ENCODE results near the gene CDHR4.
"Not testable (repeated sequence)": the region's sequence is repeated elsewhere in the genome, so short reads cannot be mapped to it uniquely, and the experiment has no call there.

Gene CDHR4

GRCh38 chr3:49785565-49786356, 13.9 kb downstream of the CDHR4 start:
- peak; percentile 53 for DNase-seq (ENCODE audit: low spot score)

GRCh38 chr3:49782277-49782676, 17.4 kb downstream of the CDHR4 start:
- DNase-seq (ENCODE audit: low spot score): not testable (repeated sequence)

More at GRCh38 chr3:49785565-49786356, 13.9 kb downstream of the CDHR4 start:
- TF ChIP-seq CTCF (IDR thresholded peaks at IDR 0.05; ENCODE audit: extremely low read depth, missing control alignments): no peak

- DNase-seq (ENCODE audit: low spot score): no peak
- no peak for TF ChIP-seq CTCF (IDR thresholded peaks at IDR 0.05; ENCODE audit: extremely low read depth, missing control alignments)
These were observed 18.1 kb downstream of the CDHR4 start for GRCh38 chr3:49781415-49782199.

- not testable (repeated sequence) for DNase-seq (ENCODE audit: low spot score)
These were observed 18.7 kb downstream of the CDHR4 start for GRCh38 chr3:49780975-49781365.

- TF ChIP-seq CTCF (IDR thresholded peaks at IDR 0.05; ENCODE audit: extremely low read depth, missing control alignments): no peak
- no peak for DNase-seq (ENCODE audit: low spot score)
These were observed 19.3 kb downstream of the CDHR4 start for GRCh38 chr3:49780080-49780974.

GRCh38 chr3:49779358-49780079, 20.2 kb downstream of the CDHR4 start:
- no peak for TF ChIP-seq CTCF (IDR thresholded peaks at IDR 0.05; ENCODE audit: extremely low read depth, missing control alignments)
- no peak for DNase-seq (ENCODE audit: low spot score)

GRCh38 chr3:49776101-49776500, 23.6 kb downstream of the CDHR4 start:
- not testable (repeated sequence) for DNase-seq (ENCODE audit: low spot score)

GRCh38 chr3:49775538-49775937, 24.1 kb downstream of the CDHR4 start:
- no peak for TF ChIP-seq CTCF (IDR thresholded peaks at IDR 0.05; ENCODE audit: extremely low read depth, missing control alignments)
- DNase-seq (ENCODE audit: low spot score): no peak

Data from GM20000 (cell line).